Measurements from ENCODE around the gene TRMT1. TPM values are rescaled to one million over a fixed set of nuclear protein-coding genes. Genes with fewer than 3 reads are reported as not detected.
A peak's percentile ranks its signal among the peaks of the same experiment; 100 is the strongest.

The TRMT1 gene
- total and polyA plus RNA-seq, 7 donors = 31.6 to 87.1 (median 42.3) TPM

GRCh38 chr19:13057744-13058143 lies 58.8 kb downstream of the TRMT1 start:
- Histone ChIP-seq H3K27ac (peak overlapping the region; percentile 81), H3K27me3 (ENCODE audit: insufficient read depth in 3 of 3, low read length in 2 of 3) (no peaks in the 10 kb centered on the region), H3K4me3 (no peak overlapping the region), H3K9me3 (no peaks in the 10 kb centered on the region), H3K4me1 (peaks cover 99% of the 10 kb centered on the region), H3K36me3 (ENCODE audit: insufficient read depth in 1 of 2, low read depth in 1 of 2) (no peaks in the 10 kb centered on the region)
- intact Hi-C loops (cut with DNase I) = no loop called here
- WGBS, 3 donors = 50 to 65% (median 51%) methylated on average over 2 of the region's 2 CpGs
- DNase-seq = no peak
- no peak for ATAC-seq
- TF ChIP-seq CTCF (IDR thresholded peaks at IDR 0.05) = no peak

GRCh38 chr19:13057147-13057572 lies 59.4 kb downstream of the TRMT1 start:
- Histone ChIP-seq H3K4me3 (no peak overlapping the region), H3K4me1 (peaks cover 99% of the 10 kb centered on the region), H3K36me3 (ENCODE audit: insufficient read depth in 1 of 2, low read depth in 1 of 2) (no peaks in the 10 kb centered on the region), H3K27me3 (ENCODE audit: insufficient read depth in 3 of 3, low read length in 2 of 3) (no peaks in the 10 kb centered on the region), H3K9me3 (no peaks in the 10 kb centered on the region), H3K27ac (peak overlapping the region; percentile 81)
- ATAC-seq (no peak), DNase-seq (no peak)
- no peak for TF ChIP-seq CTCF (IDR thresholded peaks at IDR 0.05)
- intact Hi-C loops (cut with DNase I) = no loop called here
- 31 to 38% (median 35%) methylated on average over 15 of the region's 15 CpGs for WGBS, 3 donors

GRCh38 chr19:13056052-13056660 lies 60.4 kb downstream of the TRMT1 start:
- Histone ChIP-seq H3K36me3 (ENCODE audit: insufficient read depth in 1 of 2, low read depth in 1 of 2) (no peaks in the 10 kb centered on the region), H3K4me3 (peak overlapping the region; percentile 13), H3K9me3 (no peaks in the 10 kb centered on the region), H3K27ac (peak overlapping the region; percentile 81), H3K4me1 (peaks cover 99% of the 10 kb centered on the region), H3K27me3 (ENCODE audit: insufficient read depth in 3 of 3, low read length in 2 of 3) (no peaks in the 10 kb centered on the region)
- 20 to 44% (median 28%) methylated on average over 17 of the region's 17 CpGs for whole genome bisulfite sequencing, 3 donors
- no peak for TF ChIP-seq CTCF (IDR thresholded peaks at IDR 0.05)
- DNase-seq (no peak), ATAC-seq (peak in 1 of 4 donors; percentile 10)
- intact Hi-C loops (cut with DNase I) = no loop called here

GRCh38 chr19:13055213-13056051 lies 61.1 kb downstream of the TRMT1 start:
- DNase-seq (peak; percentile 86 to 88), ATAC-seq (peak; percentile 31 to 50 (median 36))
- peak; percentile 9 for TF ChIP-seq CTCF (IDR thresholded peaks at IDR 0.05)
- Histone ChIP-seq H3K27ac (peak overlapping the region; percentile 81), H3K4me1 (peaks cover 99% of the 10 kb centered on the region), H3K27me3 (ENCODE audit: insufficient read depth in 3 of 3, low read length in 2 of 3) (no peaks in the 10 kb centered on the region), H3K36me3 (ENCODE audit: insufficient read depth in 1 of 2, low read depth in 1 of 2) (no peaks in the 10 kb centered on the region), H3K4me3 (peak overlapping the region; percentile 13), H3K9me3 (no peaks in the 10 kb centered on the region)
- intact Hi-C loops (cut with DNase I) = no loop called here
- 12 to 26% (median 12%) methylated on average over 29 of the region's 29 CpGs for WGBS, 3 donors

Other genes starting within 250 kb of the TRMT1 start
- gene DNASE2, start 235.3 kb downstream of the TRMT1 start, total RNA-seq = 10 to 100 TPM in 2 of 4 donors, 1 to 10 TPM in 2; 5.5 to 23.0 (median 13.1) TPM
- gene DNASE2, start 235.3 kb downstream of the TRMT1 start, polyA plus RNA-seq = 10 to 100 TPM in 1 of 3 donors, 1 to 10 TPM in 2; 5.9 to 14.8 (median 7.5) TPM
- gene KLF1, start 229.5 kb downstream of the TRMT1 start, total RNA-seq = under 1 TPM in 2 of 4 donors, not detected in 2; 0.34 to 0.37 TPM
- gene KLF1, start 229.5 kb downstream of the TRMT1 start, polyA plus RNA-seq = under 1 TPM in 1 of 3 donors, not detected in 2; 0.18 TPM
- 10 to 100 TPM; 18.9 to 45.2 (median 31.2) TPM for gene GCDH, start 225.6 kb downstream of the TRMT1 start, total RNA-seq
- gene GCDH, start 225.6 kb downstream of the TRMT1 start, polyA plus RNA-seq = 10 to 100 TPM; 21.1 to 28.8 (median 21.9) TPM
- gene SYCE2, start 197.4 kb downstream of the TRMT1 start, total RNA-seq = not detected
- gene SYCE2, start 197.4 kb downstream of the TRMT1 start, polyA plus RNA-seq = under 1 TPM in 1 of 3 donors, not detected in 2; 0.05 TPM
- 10 to 100 TPM; 45.9 to 65.1 (median 59.1) TPM for gene FARSA, start 183.0 kb downstream of the TRMT1 start, total RNA-seq
- gene FARSA, start 183.0 kb downstream of the TRMT1 start, polyA plus RNA-seq = 100 to 1,000 TPM in 1 of 3 donors, 10 to 100 TPM in 2; 61.6 to 161 (median 93.3) TPM
- 100 to 1,000 TPM; 124 to 219 (median 175) TPM for gene CALR, start 178.1 kb downstream of the TRMT1 start, total RNA-seq
- 100 to 1,000 TPM; 134 to 273 (median 146) TPM for gene CALR, start 178.1 kb downstream of the TRMT1 start, polyA plus RNA-seq
- gene RAD23A, start 170.9 kb downstream of the TRMT1 start, total RNA-seq = 100 to 1,000 TPM; 424 to 704 (median 500) TPM
- 100 to 1,000 TPM; 403 to 801 (median 728) TPM for gene RAD23A, start 170.9 kb downstream of the TRMT1 start, polyA plus RNA-seq
- 10 to 100 TPM; 22.4 to 35.6 (median 29.3) TPM for gene GADD45GIP1, start 159.5 kb downstream of the TRMT1 start, total RNA-seq
- 100 to 1,000 TPM in 1 of 3 donors, 10 to 100 TPM in 2; 50.6 to 119 (median 62.5) TPM for gene GADD45GIP1, start 159.5 kb downstream of the TRMT1 start, polyA plus RNA-seq
- gene DAND5, start 147.2 kb downstream of the TRMT1 start, total RNA-seq = under 1 TPM in 1 of 4 donors, not detected in 3; 0.26 TPM
- not detected for gene DAND5, start 147.2 kb downstream of the TRMT1 start, polyA plus RNA-seq
- gene NFIX, start 121.3 kb downstream of the TRMT1 start, total RNA-seq = 100 to 1,000 TPM; 220 to 347 (median 268) TPM
- gene NFIX, start 121.3 kb downstream of the TRMT1 start, polyA plus RNA-seq = 100 to 1,000 TPM in 1 of 3 donors, 10 to 100 TPM in 2; 22.2 to 158 (median 43.8) TPM
- gene LYL1, start 13.9 kb downstream of the TRMT1 start, total RNA-seq = 1 to 10 TPM; 2.1 to 4.6 (median 3.2) TPM
- 1 to 10 TPM; 1.1 to 3.4 (median 1.1) TPM for gene LYL1, start 13.9 kb downstream of the TRMT1 start, polyA plus RNA-seq
- 10 to 100 TPM; 32.1 to 48.9 (median 37.9) TPM for gene NACC1, start 1.5 kb upstream of the TRMT1 start, total RNA-seq
- 10 to 100 TPM; 11.9 to 63.4 (median 45.8) TPM for gene NACC1, start 1.5 kb upstream of the TRMT1 start, polyA plus RNA-seq
- gene STX10, start 33.6 kb upstream of the TRMT1 start, total RNA-seq = 10 to 100 TPM; 18.5 to 20.4 (median 19.3) TPM
- gene STX10, start 33.6 kb upstream of the TRMT1 start, polyA plus RNA-seq = 10 to 100 TPM; 34.5 to 63.3 (median 43.6) TPM
- 10 to 100 TPM; 16.8 to 31.2 (median 29.9) TPM for gene IER2, start 33.7 kb upstream of the TRMT1 start, total RNA-seq
- gene IER2, start 33.7 kb upstream of the TRMT1 start, polyA plus RNA-seq = 10 to 100 TPM; 12.9 to 62.7 (median 18.2) TPM